Endothelial cell of umbilical vein (primary cell): ENCODE measurements around the gene VIPR1. TPM values are rescaled to one million over a fixed set of nuclear protein-coding genes. Genes with fewer than 3 reads are reported as not detected.

ENCODE experiments used
- BruUV-seq: library from RNA; stranded (reverse); fragments of 400-500 nt; replicated peaks from 2 replicates; lab custom pipeline; 2021; lab: Mats Ljungman, UMichigan
- CTCF ChIA-PET: fragments of 300-600, 350-600 bp; sonication (Branson Sonifier 250); formaldehyde crosslinking; loops from one replicate; lab custom pipeline; 2021; ENCODE audit warnings: antibody characterized with exemption, inconsistent platforms; lab: Charles Lee
- POLR2A ChIA-PET: fragments of 300-600, 350-600 bp; sonication (Branson Sonifier 250); formaldehyde crosslinking; loops from one replicate; lab custom pipeline; 2021; ENCODE audit warnings: antibody characterized with exemption, inconsistent platforms; lab: Charles Lee
- DNase-seq: peaks from one replicate; pipeline ENCODE4 v3.0.0-alpha.2; 2011; ENCODE audit warnings: low read depth, low spot score
- FAIRE-seq: peaks from 2 replicates; lab custom pipeline; 2011; peaks lifted over from hg19 to GRCh38; lab: Jason Lieb, UNC
- H2AFZ ChIP-seq: 2 replicates; pipeline ENCODE4 v1.6.0; 2012; ENCODE audit warnings: low read depth, low read length, control low read depth, inconsistent platforms
- H3K27ac ChIP-seq: 2 replicates; pipeline ENCODE4 v1.5.1; 2011; ENCODE audit warnings: low read depth, mild to moderate bottlenecking, control low read depth, low read length, moderate library complexity; ENCODE audit not compliant: insufficient read depth
- H3K27me3 ChIP-seq, 2 experiments: 2 replicates each; pipeline versions ENCODE4 v1.6.0 to v1.6.1; 2011; ENCODE audit warnings: low read length in 2 of 2, mixed read lengths in 1 of 2; ENCODE audit not compliant: control insufficient read depth in 2 of 2, insufficient read depth in 2 of 2
- H3K36me3 ChIP-seq, 2 experiments: 2 replicates in 1 of 2; 3 replicates in 1 of 2; pipeline ENCODE4 v1.5.1; 2011; ENCODE audit warnings: low read length in 2 of 2, mild to moderate bottlenecking in 1 of 2, moderate library complexity in 1 of 2; ENCODE audit not compliant: control insufficient read depth in 2 of 2, insufficient read depth in 2 of 2; ENCODE audit errors: extremely low read depth in 1 of 2
- H3K4me1 ChIP-seq: 3 replicates; pipeline ENCODE4 v1.5.1; 2011; ENCODE audit warnings: mild to moderate bottlenecking, low read length; ENCODE audit not compliant: control insufficient read depth, insufficient read depth; ENCODE audit errors: extremely low read depth
- H3K4me2 ChIP-seq: 2 replicates; pipeline ENCODE4 v1.6.1; 2011; ENCODE audit warnings: low read length, control low read depth, mixed read lengths; ENCODE audit not compliant: insufficient read depth
- H3K4me3 ChIP-seq, 3 experiments: fragments of 200-600 bp in 1 of 3; sonication (generic), shearing (Covaris generic) in 1 of 3; replicated peaks in 1 of 3; 2 replicates each; pipeline ENCODE4 v1.5.1; 2011 to 2016; ENCODE audit warnings: control low read depth in 3 of 3, low read length in 3 of 3, mild to moderate bottlenecking in 2 of 3, inconsistent platforms in 1 of 3, low read depth in 1 of 3, moderate library complexity in 1 of 3; ENCODE audit not compliant: insufficient read depth in 1 of 3
- H3K79me2 ChIP-seq: 2 replicates; pipeline ENCODE4 v1.6.0; 2012; ENCODE audit warnings: low read length, inconsistent platforms; ENCODE audit not compliant: control insufficient read depth, insufficient read depth
- H3K9ac ChIP-seq: replicated peaks from 2 replicates; pipeline ENCODE3; 2011; ENCODE audit warnings: low read length, control low read depth; ENCODE audit not compliant: insufficient read depth; ENCODE audit errors: extremely low read depth
- H3K9me1 ChIP-seq: replicated peaks from 3 replicates; pipeline ENCODE4 v1.6.0; 2011; ENCODE audit warnings: mild to moderate bottlenecking, low read length; ENCODE audit not compliant: control insufficient read depth, insufficient read depth; ENCODE audit errors: extremely low read depth
- H3K9me3 ChIP-seq: replicated peaks from 2 replicates; pipeline ENCODE4 v1.5.1; 2012; ENCODE audit warnings: low read length, inconsistent platforms; ENCODE audit not compliant: control insufficient read depth, insufficient read depth
- H4K20me1 ChIP-seq: replicated peaks from 2 replicates; pipeline ENCODE3; 2011; ENCODE audit warnings: mild to moderate bottlenecking, low read length; ENCODE audit not compliant: control insufficient read depth, insufficient read depth; ENCODE audit errors: extremely low read depth
- CTCF ChIP-seq, 2 donors: IDR thresholded peaks; 1 replicate in 1 of 2; 2 replicates in 1 of 2; pipeline ENCODE4 v1.5.1; 2011; ENCODE audit warnings: low read length in 2 of 2, mild to moderate bottlenecking in 2 of 2, moderate library complexity in 2 of 2, control low read depth in 1 of 2, inconsistent platforms in 1 of 2, low read depth in 1 of 2; ENCODE audit not compliant: insufficient read depth in 1 of 2; ENCODE audit errors: extremely low read depth in 1 of 2
- EZH2 ChIP-seq: IDR thresholded peaks from 2 replicates; pipeline ENCODE4 v1.6.1; 2012; ENCODE audit warnings: borderline replicate concordance, low read depth, mild to moderate bottlenecking, moderate library complexity, low read length, inconsistent platforms; ENCODE audit not compliant: severe bottlenecking
- FOS ChIP-seq: IDR thresholded peaks from 2 replicates; pipeline ENCODE4 v1.6.1; 2011; ENCODE audit warnings: mild to moderate bottlenecking, low read length, moderate library complexity, borderline replicate concordance; ENCODE audit not compliant: insufficient read depth
- GATA2 ChIP-seq: IDR thresholded peaks from 2 replicates; pipeline ENCODE4 v1.7.0; 2011; ENCODE audit warnings: low read depth, mild to moderate bottlenecking, moderate library complexity, mixed read lengths, low read length; ENCODE audit not compliant: insufficient read length, insufficient read depth
- JUN ChIP-seq: IDR thresholded peaks from 2 replicates; pipeline ENCODE4 v1.6.1; 2011; ENCODE audit warnings: borderline replicate concordance, low read depth; ENCODE audit not compliant: insufficient read length, insufficient read depth
- MYC ChIP-seq: IDR thresholded peaks from one replicate; pipeline ENCODE4 v1.6.1; 2011; ENCODE audit warnings: mild to moderate bottlenecking, low read depth, low read length
- POLR2A ChIP-seq: IDR thresholded peaks from 2 replicates; pipeline ENCODE4 v1.6.1; 2012; ENCODE audit warnings: low read depth, mild to moderate bottlenecking, control low read depth, low read length
- POLR2AphosphoS5 ChIP-seq: IDR thresholded peaks from 2 replicates; pipeline ENCODE4 v1.6.1; 2012; ENCODE audit warnings: low read depth, mild to moderate bottlenecking, control low read depth, low read length, moderate library complexity; ENCODE audit not compliant: insufficient read depth
- dilution Hi-C: fragments of 300-500 bp; cut with MboI; formaldehyde crosslinking; loops from one replicate; pipeline ENCODE4 v1.15.0; 2019; ENCODE audit warnings: low sequenced_read_pairs; ENCODE audit not compliant: extremely low pct_ligation_motif_present
- intact Hi-C: fragments of 100-400 bp; cut with micrococcal nuclease; formaldehyde crosslinking; loops from one replicate; pipeline ENCODE4 v1.10.0; 2022
- polyA plus RNA-seq, 4 experiments: library from polyadenylated mRNA; depleted of rRNA in 3 of 4; stranded (reverse) in 3 of 4; unstranded in 1 of 4; fragments of >200 nt; gene quantifications; 2 replicates each; pipeline versions ENCODE4 v1.2.1 to v1.2.3, GENCODE V29; 2011 to 2012; ENCODE audit warnings: missing spikeins in 1 of 4
- total RNA-seq: library from RNA; stranded (reverse); gene quantifications from 2 replicates; pipeline ENCODE4 v1.2.3, GENCODE V29; 2021
- TF ChIP-seq, protein P1 (sequence below): IDR thresholded peaks from 2 replicates; pipeline ENCODE4 v1.6.1; 2011; ENCODE audit not compliant: insufficient read depth, insufficient read length

Gene VIPR1
- total and polyA plus RNA-seq, 2 donors (not counting 3 experiments of a cell fraction or from before 2014, with no cell fraction given) = 3.8 to 4.7 TPM

- no peak for FAIRE-seq
- H3K79me2 ChIP-seq = no peaks in the 10 kb centered on the region
Observed at GRCh38 chr3:42511201-42511600, 8.8 kb downstream of the VIPR1 start.

More at GRCh38 chr3:42511201-42511600, 8.8 kb downstream of the VIPR1 start:
- no peaks in the 10 kb centered on the region for H4K20me1 ChIP-seq
- no peak overlapping the region for H3K4me3 ChIP-seq
- no peaks in the 10 kb centered on the region for H3K9me1 ChIP-seq
- BruUV-seq = no TSS peak
- no peaks in the 10 kb centered on the region for H3K36me3 ChIP-seq
- dilution Hi-C loops (no loop called here), intact Hi-C loops (no loop called here)
- no peak overlapping the region for H3K4me2 ChIP-seq
- ChIA-PET CTCF (interaction anchor here (0.6 to 2.4 kb wide), 3 partner anchors 9 to 1488 kb away, joined by 4 to 8 read pairs (median 4); partner anchors contain the start of gene VIPR1), POLR2A (no interaction called here)
- H3K4me1 ChIP-seq = no peaks in the 10 kb centered on the region
- no peaks in the 10 kb centered on the region for H3K9me3 ChIP-seq
- H3K9ac ChIP-seq = no peak overlapping the region
- peaks cover 10 to 18% of the 10 kb centered on the region in 2 experiments for H3K27me3 ChIP-seq
- no peak for DNase-seq
- H2AFZ ChIP-seq = no peak overlapping the region
- H3K27ac ChIP-seq = no peak overlapping the region
- TF ChIP-seq POLR2AphosphoS5 (no peak), CTCF (IDR thresholded peaks at IDR 0.05; ENCODE audit: extremely low read depth in 1 of 2, insufficient read depth in 1 of 2, low read depth in 1 of 2, low read length in 2 of 2) (no peak), GATA2 (no peak), JUN (no peak), MYC (no peak), POLR2A (no peak), EZH2 (no peak), FOS (no peak)
- TF ChIP-seq, protein P1, sequence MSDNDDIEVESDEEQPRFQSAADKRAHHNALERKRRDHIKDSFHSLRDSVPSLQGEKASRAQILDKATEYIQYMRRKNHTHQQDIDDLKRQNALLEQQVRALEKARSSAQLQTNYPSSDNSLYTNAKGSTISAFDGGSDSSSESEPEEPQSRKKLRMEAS = no peak
